ENCODE data around the gene AKR1B1.

DNA sequence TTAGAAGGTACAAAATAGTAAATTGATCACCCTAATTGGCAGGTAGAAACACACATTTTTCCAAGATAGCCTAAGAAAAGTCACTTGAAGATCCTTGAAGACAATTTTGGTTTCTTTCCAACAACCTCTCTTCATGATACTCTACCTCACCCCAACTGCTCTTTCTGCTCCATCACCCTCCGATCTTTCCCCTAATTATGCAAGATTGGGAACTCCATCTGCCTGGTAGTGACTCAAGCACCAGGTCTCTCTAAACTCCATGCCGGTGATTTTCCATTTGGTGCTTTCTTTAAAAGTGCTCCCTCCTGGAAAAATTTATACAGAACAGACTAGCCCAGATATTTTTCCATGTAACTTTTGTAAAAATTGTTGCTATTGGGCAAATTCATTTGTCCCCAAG lies 1.1 kb upstream of the AKR1B1 start:
- TF ChIP-seq, protein P1, sequence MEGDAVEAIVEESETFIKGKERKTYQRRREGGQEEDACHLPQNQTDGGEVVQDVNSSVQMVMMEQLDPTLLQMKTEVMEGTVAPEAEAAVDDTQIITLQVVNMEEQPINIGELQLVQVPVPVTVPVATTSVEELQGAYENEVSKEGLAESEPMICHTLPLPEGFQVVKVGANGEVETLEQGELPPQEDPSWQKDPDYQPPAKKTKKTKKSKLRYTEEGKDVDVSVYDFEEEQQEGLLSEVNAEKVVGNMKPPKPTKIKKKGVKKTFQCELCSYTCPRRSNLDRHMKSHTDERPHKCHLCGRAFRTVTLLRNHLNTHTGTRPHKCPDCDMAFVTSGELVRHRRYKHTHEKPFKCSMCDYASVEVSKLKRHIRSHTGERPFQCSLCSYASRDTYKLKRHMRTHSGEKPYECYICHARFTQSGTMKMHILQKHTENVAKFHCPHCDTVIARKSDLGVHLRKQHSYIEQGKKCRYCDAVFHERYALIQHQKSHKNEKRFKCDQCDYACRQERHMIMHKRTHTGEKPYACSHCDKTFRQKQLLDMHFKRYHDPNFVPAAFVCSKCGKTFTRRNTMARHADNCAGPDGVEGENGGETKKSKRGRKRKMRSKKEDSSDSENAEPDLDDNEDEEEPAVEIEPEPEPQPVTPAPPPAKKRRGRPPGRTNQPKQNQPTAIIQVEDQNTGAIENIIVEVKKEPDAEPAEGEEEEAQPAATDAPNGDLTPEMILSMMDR (tag by site-specific recombination; IDR thresholded peaks at IDR 0.05) = no peak
- TF ChIP-seq ZNF561 (tag by site-specific recombination; IDR thresholded peaks at IDR 0.05; ENCODE audit: borderline replicate concordance) (no peak), ZNF26 (tag by site-specific recombination; IDR thresholded peaks at IDR 0.05) (no peak)
